HepG2 (cell line): ENCODE measurements around the gene MED28. TPM values are rescaled to one million over a fixed set of nuclear protein-coding genes. Genes with fewer than 3 reads are reported as not detected.

Experiments used
- CREB1 ChIP-seq, 2 experiments: fragments of 450-650 bp in 1 of 2; IDR thresholded peaks; 2 replicates each; pipeline ENCODE4 v1.6.1; 2016 to 2017; ENCODE audit warnings: control low read depth in 1 of 2, mild to moderate bottlenecking in 1 of 2, missing compliant biosample characterization in 1 of 2, missing genetic modification characterization in 1 of 2
- FIP1L1 ChIP-seq: fragments of 200-400 bp; formaldehyde crosslinking; IDR thresholded peaks from 2 replicates; pipeline ENCODE4 v1.6.1; 2018; ENCODE audit warnings: low read depth, mild to moderate bottlenecking, low read length, moderate library complexity, borderline replicate concordance; ENCODE audit not compliant: insufficient read depth
- KLF9 ChIP-seq: IDR thresholded peaks from 2 replicates; pipeline ENCODE4 v1.6.1; 2016; ENCODE audit warnings: low read depth
- MAFK ChIP-seq, 2 experiments: IDR thresholded peaks in 1 of 2; conservative IDR thresholded peaks in 1 of 2; 2 replicates each; pipeline ENCODE4 v1.6.1; 2011; ENCODE audit warnings: improper control_type of control experiment in 2 of 2, low read length in 2 of 2
- PAWR ChIP-seq: sonication (generic); formaldehyde crosslinking; IDR thresholded peaks from 2 replicates; pipeline ENCODE4 v1.4.0; 2020; ENCODE audit warnings: missing genetic modification reagents, mild to moderate bottlenecking, borderline replicate concordance
- POLR2A ChIP-seq, 2 experiments: IDR thresholded peaks; 2 replicates each; pipeline ENCODE4 v1.6.1; 2011; ENCODE audit warnings: low read depth in 2 of 2, low read length in 2 of 2, mild to moderate bottlenecking in 1 of 2, moderate library complexity in 1 of 2; ENCODE audit not compliant: insufficient read depth in 1 of 2
- POLR2AphosphoS5 ChIP-seq: IDR thresholded peaks from 2 replicates; pipeline ENCODE4 v1.6.1; 2012; ENCODE audit warnings: low read depth, low read length
- SOX13 ChIP-seq, 3 experiments: fragments of 450-650 bp in 1 of 3; sonication (generic) in 1 of 3; formaldehyde crosslinking in 1 of 3; IDR thresholded peaks in 2 of 3; conservative IDR thresholded peaks in 1 of 3; 2 replicates each; pipeline versions ENCODE4 v1.5.0 to v1.6.1; 2016 to 2020; ENCODE audit warnings: antibody characterized with exemption in 1 of 3, mild to moderate bottlenecking in 1 of 3, missing compliant biosample characterization in 1 of 3, missing genetic modification reagents in 1 of 3, moderate library complexity in 1 of 3
- TEAD2 ChIP-seq: sonication (generic); formaldehyde crosslinking; IDR thresholded peaks from 2 replicates; pipeline ENCODE4 v1.9.0; 2021; ENCODE audit warnings: missing genetic modification reagents
- ZNF589 ChIP-seq: sonication (generic); formaldehyde crosslinking; conservative IDR thresholded peaks from 2 replicates; pipeline ENCODE4 v1.8.0; 2022; ENCODE audit warnings: mild to moderate bottlenecking, moderate library complexity, missing genetic modification reagents
- ZNF687 ChIP-seq: sonication (generic); formaldehyde crosslinking; IDR thresholded peaks from 2 replicates; pipeline ENCODE4 v1.5.1; 2020; ENCODE audit warnings: mild to moderate bottlenecking, missing genetic modification reagents, moderate library complexity
- ZNF703 ChIP-seq: sonication (generic); formaldehyde crosslinking; IDR thresholded peaks from 2 replicates; pipeline ENCODE4 v1.5.1; 2020; ENCODE audit warnings: missing genetic modification reagents, mild to moderate bottlenecking, moderate library complexity, borderline replicate concordance
- ZNF75D ChIP-seq: sonication (generic); formaldehyde crosslinking; IDR thresholded peaks from 2 replicates; pipeline ENCODE4 v1.8.1; 2023; ENCODE audit warnings: missing genetic modification reagents, mild to moderate bottlenecking, borderline replicate concordance
- polyA plus RNA-seq, 8 experiments: library from polyadenylated mRNA; depleted of rRNA in 3 of 8; stranded (reverse) in 7 of 8; unstranded in 1 of 8; fragments of >200 nt; fragmentation: Illumina TruSeq in 4 of 8; extraction: Trizol in 4 of 8; gene quantifications; 2 replicates each; pipeline versions ENCODE4 v1.2.1 to v1.2.3, GENCODE V29; 2011 to 2016; ENCODE audit warnings: low read depth in 4 of 8, missing spikeins in 1 of 8, mixed read lengths in 1 of 8; ENCODE audit not compliant: insufficient read depth in 1 of 8
- total RNA-seq, 5 experiments: library from RNA; depleted of rRNA; stranded (reverse); fragments of >200 nt; fragmentation: Illumina TruSeq; extraction: Trizol; gene quantifications; 2 replicates each; pipeline ENCODE4 v1.2.3, GENCODE V29; 2016; ENCODE audit warnings: low read depth in 1 of 5
- TF ChIP-seq, protein P1 (sequence below): sonication (generic); formaldehyde crosslinking; IDR thresholded peaks from 2 replicates; pipeline ENCODE4 v1.5.0; 2020; ENCODE audit warnings: mild to moderate bottlenecking, missing genetic modification reagents, moderate library complexity
- TF ChIP-seq, protein P2 (sequence below): sonication (generic); formaldehyde crosslinking; IDR thresholded peaks from 2 replicates; pipeline ENCODE4 v1.4.0; 2020; ENCODE audit warnings: missing genetic modification reagents
- TF ChIP-seq, protein P3 (sequence below): sonication (generic); formaldehyde crosslinking; IDR thresholded peaks from 2 replicates; pipeline ENCODE4 v1.4.0; 2020; ENCODE audit warnings: mild to moderate bottlenecking, missing genetic modification reagents
- TF ChIP-seq, protein P4 (sequence below): sonication (generic); formaldehyde crosslinking; IDR thresholded peaks from 2 replicates; pipeline ENCODE4 v1.8.0; 2022; ENCODE audit warnings: mild to moderate bottlenecking, missing genetic modification reagents, borderline replicate concordance

The MED28 gene
- total and polyA plus RNA-seq, 2 of the 13 experiments (the other 11 are each of a cell fraction or from before 2014, with no cell fraction given): 41.3 to 65.7 TPM

GRCh38 chr4:17614416-17615299, at the start of gene MED28 (continued):
- TF ChIP-seq FIP1L1: no peak
- TF ChIP-seq POLR2AphosphoS5: peak; percentile 90
- TF ChIP-seq ZNF687 (CRISPR knock-in tag): peak; percentile 77
- TF ChIP-seq SOX13 (IDR thresholded peaks at IDR 0.05): no peak
- peak in 1 of 2 experiments; percentile 21; a peak in 1 of 4 replicates for TF ChIP-seq SOX13 (CRISPR knock-in tag; conservative IDR thresholded peaks at IDR 0.05 in 1 of 2, IDR thresholded peaks at IDR 0.05 in 1 of 2)
- 0 out of 2 replicates have a peak, but pooled peaks have one; percentile 16 for TF ChIP-seq CREB1 (IDR thresholded peaks at IDR 0.05)
- TF ChIP-seq CREB1 (CRISPR knock-in tag; IDR thresholded peaks at IDR 0.05): no peak; the same call in 1 of the 2 replicates
- TF ChIP-seq, protein P1, sequence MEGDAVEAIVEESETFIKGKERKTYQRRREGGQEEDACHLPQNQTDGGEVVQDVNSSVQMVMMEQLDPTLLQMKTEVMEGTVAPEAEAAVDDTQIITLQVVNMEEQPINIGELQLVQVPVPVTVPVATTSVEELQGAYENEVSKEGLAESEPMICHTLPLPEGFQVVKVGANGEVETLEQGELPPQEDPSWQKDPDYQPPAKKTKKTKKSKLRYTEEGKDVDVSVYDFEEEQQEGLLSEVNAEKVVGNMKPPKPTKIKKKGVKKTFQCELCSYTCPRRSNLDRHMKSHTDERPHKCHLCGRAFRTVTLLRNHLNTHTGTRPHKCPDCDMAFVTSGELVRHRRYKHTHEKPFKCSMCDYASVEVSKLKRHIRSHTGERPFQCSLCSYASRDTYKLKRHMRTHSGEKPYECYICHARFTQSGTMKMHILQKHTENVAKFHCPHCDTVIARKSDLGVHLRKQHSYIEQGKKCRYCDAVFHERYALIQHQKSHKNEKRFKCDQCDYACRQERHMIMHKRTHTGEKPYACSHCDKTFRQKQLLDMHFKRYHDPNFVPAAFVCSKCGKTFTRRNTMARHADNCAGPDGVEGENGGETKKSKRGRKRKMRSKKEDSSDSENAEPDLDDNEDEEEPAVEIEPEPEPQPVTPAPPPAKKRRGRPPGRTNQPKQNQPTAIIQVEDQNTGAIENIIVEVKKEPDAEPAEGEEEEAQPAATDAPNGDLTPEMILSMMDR (CRISPR knock-in tag): peak; percentile 25
- TF ChIP-seq, protein P2, sequence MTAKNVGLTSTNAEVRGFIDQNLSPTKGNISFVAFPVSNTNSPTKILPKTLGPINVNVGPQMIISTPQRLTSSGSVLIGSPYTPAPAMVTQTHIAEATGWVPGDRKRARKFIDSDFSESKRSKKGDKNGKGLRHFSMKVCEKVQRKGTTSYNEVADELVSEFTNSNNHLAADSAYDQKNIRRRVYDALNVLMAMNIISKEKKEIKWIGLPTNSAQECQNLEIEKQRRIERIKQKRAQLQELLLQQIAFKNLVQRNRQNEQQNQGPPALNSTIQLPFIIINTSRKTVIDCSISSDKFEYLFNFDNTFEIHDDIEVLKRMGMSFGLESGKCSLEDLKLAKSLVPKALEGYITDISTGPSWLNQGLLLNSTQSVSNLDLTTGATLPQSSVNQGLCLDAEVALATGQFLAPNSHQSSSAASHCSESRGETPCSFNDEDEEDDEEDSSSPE (CRISPR knock-in tag): no peak; the same call in 1 of the 2 replicates
- TF ChIP-seq KLF9 (CRISPR knock-in tag): no peak
- TF ChIP-seq, protein P3, sequence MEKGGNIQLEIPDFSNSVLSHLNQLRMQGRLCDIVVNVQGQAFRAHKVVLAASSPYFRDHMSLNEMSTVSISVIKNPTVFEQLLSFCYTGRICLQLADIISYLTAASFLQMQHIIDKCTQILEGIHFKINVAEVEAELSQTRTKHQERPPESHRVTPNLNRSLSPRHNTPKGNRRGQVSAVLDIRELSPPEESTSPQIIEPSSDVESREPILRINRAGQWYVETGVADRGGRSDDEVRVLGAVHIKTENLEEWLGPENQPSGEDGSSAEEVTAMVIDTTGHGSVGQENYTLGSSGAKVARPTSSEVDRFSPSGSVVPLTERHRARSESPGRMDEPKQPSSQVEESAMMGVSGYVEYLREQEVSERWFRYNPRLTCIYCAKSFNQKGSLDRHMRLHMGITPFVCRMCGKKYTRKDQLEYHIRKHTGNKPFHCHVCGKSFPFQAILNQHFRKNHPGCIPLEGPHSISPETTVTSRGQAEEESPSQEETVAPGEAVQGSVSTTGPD (CRISPR knock-in tag): no peak
- TF ChIP-seq TEAD2 (CRISPR knock-in tag): no peak
- TF ChIP-seq POLR2A (IDR thresholded peaks at IDR 0.05; ENCODE audit: insufficient read depth in 1 of 2, low read depth in 2 of 2, low read length in 2 of 2): peak; percentile 80 to 84; a peak in 3 of 4 replicates
- TF ChIP-seq, protein P4, sequence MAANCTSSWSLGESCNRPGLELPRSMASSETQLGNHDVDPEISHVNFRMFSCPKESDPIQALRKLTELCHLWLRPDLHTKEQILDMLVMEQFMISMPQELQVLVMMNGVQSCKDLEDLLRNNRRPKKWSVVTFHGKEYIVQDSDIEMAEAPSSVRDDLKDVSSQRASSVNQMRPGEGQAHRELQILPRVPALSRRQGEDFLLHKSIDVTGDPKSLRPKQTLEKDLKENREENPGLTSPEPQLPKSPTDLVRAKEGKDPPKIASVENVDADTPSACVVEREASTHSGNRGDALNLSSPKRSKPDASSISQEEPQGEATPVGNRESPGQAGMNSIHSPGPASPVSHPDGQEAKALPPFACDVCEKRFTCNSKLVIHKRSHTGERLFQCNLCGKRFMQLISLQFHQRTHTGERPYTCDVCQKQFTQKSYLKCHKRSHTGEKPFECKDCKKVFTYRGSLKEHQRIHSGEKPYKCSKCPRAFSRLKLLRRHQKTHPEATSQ (CRISPR knock-in tag): no peak
- TF ChIP-seq ZNF703 (CRISPR knock-in tag): no peak
- TF ChIP-seq ZNF75D (CRISPR knock-in tag): no peak
- TF ChIP-seq MAFK (conservative IDR thresholded peaks at IDR 0.05 in 1 of 2, IDR thresholded peaks at IDR 0.05 in 1 of 2; ENCODE audit: low read length in 2 of 2): no peak
- no peak for TF ChIP-seq PAWR (CRISPR knock-in tag)
- TF ChIP-seq ZNF589 (CRISPR knock-in tag): no peak
